ENCODE measurements around the gene SMPD2.

The SMPD2 gene

GRCh38 chr6:109443425-109443950 is 3.0 kb downstream of the SMPD2 start:
- Histone ChIP-seq H3K9me3 (no peaks in the 10 kb centered on the region), H3K27me3 (no peaks in the 10 kb centered on the region; the same call in 1 of the 2 replicates), H3K36me3 (peaks cover 40% of the 10 kb centered on the region), H3K4me3 (ENCODE audit: low read depth, low read length) (no peak overlapping the region), H3K4me1 (no peaks in the 10 kb centered on the region; the same call in 1 of the 2 replicates)
- TF ChIP-seq CTCF (IDR thresholded peaks at IDR 0.05; ENCODE audit: low read depth, low read length), result no peak
- no peak for DNase-seq

GRCh38 chr6:109445382-109445781 is 4.9 kb downstream of the SMPD2 start:
- TF ChIP-seq CTCF (IDR thresholded peaks at IDR 0.05; ENCODE audit: low read depth, low read length), result peak; percentile 30
- no peak for DNase-seq
- Histone ChIP-seq H3K4me3 (ENCODE audit: low read depth, low read length) (no peak overlapping the region), H3K27me3 (no peaks in the 10 kb centered on the region; the same call in 1 of the 2 replicates), H3K36me3 (peaks cover 40% of the 10 kb centered on the region), H3K9me3 (no peaks in the 10 kb centered on the region; the same call in 1 of the 2 replicates), H3K4me1 (no peaks in the 10 kb centered on the region; the same call in 1 of the 2 replicates)

- Histone ChIP-seq H3K4me1 (no peaks in the 10 kb centered on the region; the same call in 1 of the 2 replicates), H3K4me3 (ENCODE audit: low read depth, low read length) (no peak overlapping the region), H3K9me3 (no peaks in the 10 kb centered on the region; the same call in 1 of the 2 replicates), H3K27me3 (no peaks in the 10 kb centered on the region; the same call in 1 of the 2 replicates), H3K36me3 (peaks cover 40% of the 10 kb centered on the region)
- no peak for TF ChIP-seq CTCF (IDR thresholded peaks at IDR 0.05; ENCODE audit: low read depth, low read length)
- no peak for DNase-seq
Observed at GRCh38 chr6:109446072-109446471, 5.5 kb downstream of the SMPD2 start.

GRCh38 chr6:109446541-109446940 is 6.0 kb downstream of the SMPD2 start:
- peaks cover 44% of the 10 kb centered on the region for H3K36me3 ChIP-seq
- H3K27me3 ChIP-seq, result no peaks in the 10 kb centered on the region; the same call in 1 of the 2 replicates
- TF ChIP-seq CTCF (IDR thresholded peaks at IDR 0.05; ENCODE audit: low read depth, low read length), result no peak
- H3K9me3 ChIP-seq, result no peaks in the 10 kb centered on the region; the same call in 1 of the 2 replicates
- DNase-seq, result no peak
- no peak overlapping the region for H3K4me3 ChIP-seq (ENCODE audit: low read depth, low read length)
- no peaks in the 10 kb centered on the region; the same call in 1 of the 2 replicates for H3K4me1 ChIP-seq

- Histone ChIP-seq H3K4me3 (ENCODE audit: low read depth, low read length) (no peak overlapping the region), H3K9me3 (no peaks in the 10 kb centered on the region; the same call in 1 of the 2 replicates), H3K27me3 (no peaks in the 10 kb centered on the region), H3K4me1 (no peaks in the 10 kb centered on the region), H3K36me3 (peaks cover 49% of the 10 kb centered on the region)
- no peak for DNase-seq
- TF ChIP-seq CTCF (IDR thresholded peaks at IDR 0.05; ENCODE audit: low read depth, low read length), result no peak
Observed at GRCh38 chr6:109447087-109447486, 6.6 kb downstream of the SMPD2 start.

GRCh38 chr6:109447878-109448555 is 7.5 kb downstream of the SMPD2 start:
- peaks cover 46% of the 10 kb centered on the region for H3K36me3 ChIP-seq
- no peaks in the 10 kb centered on the region for H3K4me1 ChIP-seq
- H3K4me3 ChIP-seq (ENCODE audit: low read depth, low read length), result no peak overlapping the region
- no peaks in the 10 kb centered on the region; the same call in 1 of the 2 replicates for H3K9me3 ChIP-seq
- TF ChIP-seq CTCF (IDR thresholded peaks at IDR 0.05; ENCODE audit: low read depth, low read length), result no peak
- no peaks in the 10 kb centered on the region for H3K27me3 ChIP-seq
- peak; percentile 51 for DNase-seq
